Progenitor cell of endocrine pancreas (in vitro differentiated cells): ENCODE data around the gene CAMK1D. TPM values are rescaled to one million over a fixed set of nuclear protein-coding genes. Genes with fewer than 3 reads are reported as not detected.

ENCODE experiments used
- DNase-seq: peaks from one replicate; pipeline ENCODE4 v3.0.0; 2021; ENCODE audit warnings: low spot score; ENCODE audit not compliant: unreplicated experiment
- H3K27ac Mint-ChIP-seq: 2 replicates; pipeline ENCODE4 v1.8.0; 2021; ENCODE audit warnings: mild to moderate bottlenecking, moderate library complexity, mixed read lengths
- H3K27me3 Mint-ChIP-seq: 2 replicates; pipeline ENCODE4 v1.8.0; 2021; ENCODE audit warnings: mixed read lengths
- H3K36me3 Mint-ChIP-seq: 2 replicates; pipeline ENCODE4 v1.8.0; 2022; ENCODE audit warnings: mixed read lengths; ENCODE audit not compliant: insufficient read depth
- H3K4me1 Mint-ChIP-seq: 2 replicates; pipeline ENCODE4 v1.8.0; 2021; ENCODE audit warnings: low read depth, mixed read lengths
- H3K4me3 Mint-ChIP-seq: 2 replicates; pipeline ENCODE4 v1.8.0; 2021; ENCODE audit warnings: low read depth, mild to moderate bottlenecking, moderate library complexity, mixed read lengths
- H3K9me3 Mint-ChIP-seq: 2 replicates; pipeline ENCODE4 v1.8.0; 2021; ENCODE audit warnings: low read depth, mixed read lengths
- total RNA-seq: library from RNA; stranded (reverse); gene quantifications from 2 replicates; pipeline ENCODE4 v1.2.1, GENCODE V29; 2021
- TF ChIP-seq, protein P1 (sequence below): fragments of 200-600 bp; sonication (generic); IDR thresholded peaks from one replicate; pipeline ENCODE4 v1.5.0; 2021; ENCODE audit warnings: antibody characterized with exemption, mild to moderate bottlenecking; ENCODE audit not compliant: unreplicated experiment

CAMK1D gene
- total RNA-seq, 1 donor from 2014 or later = 10.8 TPM

DNA sequence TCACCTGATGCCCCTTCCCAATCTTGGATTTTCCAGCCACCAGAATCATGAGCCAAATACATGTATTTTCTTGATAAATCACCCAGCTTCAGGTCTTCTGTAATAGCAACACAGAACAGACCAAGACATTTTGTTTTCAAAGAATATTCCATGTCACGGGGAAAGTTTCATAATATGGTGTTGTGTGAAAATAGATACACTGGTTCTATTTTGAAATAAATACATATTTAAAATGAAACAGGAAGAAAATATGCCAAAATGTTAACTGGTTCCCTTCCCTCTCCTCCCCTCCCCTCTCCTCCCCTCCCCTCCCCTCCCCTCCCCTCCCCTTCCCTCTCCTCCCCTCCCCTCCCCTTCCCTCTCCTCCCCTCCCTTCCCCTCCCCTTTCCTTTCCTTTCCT is 30.3 kb upstream of the CAMK1D start:
- Mint-ChIP-seq H3K9me3 (no peaks in the 10 kb centered on the region), H3K27ac (no peak overlapping the region), H3K27me3 (peaks cover 4% of the 10 kb centered on the region), H3K36me3 (no peaks in the 10 kb centered on the region), H3K4me3 (no peak overlapping the region), H3K4me1 (no peaks in the 10 kb centered on the region)
- TF ChIP-seq, protein P1, sequence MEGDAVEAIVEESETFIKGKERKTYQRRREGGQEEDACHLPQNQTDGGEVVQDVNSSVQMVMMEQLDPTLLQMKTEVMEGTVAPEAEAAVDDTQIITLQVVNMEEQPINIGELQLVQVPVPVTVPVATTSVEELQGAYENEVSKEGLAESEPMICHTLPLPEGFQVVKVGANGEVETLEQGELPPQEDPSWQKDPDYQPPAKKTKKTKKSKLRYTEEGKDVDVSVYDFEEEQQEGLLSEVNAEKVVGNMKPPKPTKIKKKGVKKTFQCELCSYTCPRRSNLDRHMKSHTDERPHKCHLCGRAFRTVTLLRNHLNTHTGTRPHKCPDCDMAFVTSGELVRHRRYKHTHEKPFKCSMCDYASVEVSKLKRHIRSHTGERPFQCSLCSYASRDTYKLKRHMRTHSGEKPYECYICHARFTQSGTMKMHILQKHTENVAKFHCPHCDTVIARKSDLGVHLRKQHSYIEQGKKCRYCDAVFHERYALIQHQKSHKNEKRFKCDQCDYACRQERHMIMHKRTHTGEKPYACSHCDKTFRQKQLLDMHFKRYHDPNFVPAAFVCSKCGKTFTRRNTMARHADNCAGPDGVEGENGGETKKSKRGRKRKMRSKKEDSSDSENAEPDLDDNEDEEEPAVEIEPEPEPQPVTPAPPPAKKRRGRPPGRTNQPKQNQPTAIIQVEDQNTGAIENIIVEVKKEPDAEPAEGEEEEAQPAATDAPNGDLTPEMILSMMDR = no peak
- DNase-seq = no peak

DNA sequence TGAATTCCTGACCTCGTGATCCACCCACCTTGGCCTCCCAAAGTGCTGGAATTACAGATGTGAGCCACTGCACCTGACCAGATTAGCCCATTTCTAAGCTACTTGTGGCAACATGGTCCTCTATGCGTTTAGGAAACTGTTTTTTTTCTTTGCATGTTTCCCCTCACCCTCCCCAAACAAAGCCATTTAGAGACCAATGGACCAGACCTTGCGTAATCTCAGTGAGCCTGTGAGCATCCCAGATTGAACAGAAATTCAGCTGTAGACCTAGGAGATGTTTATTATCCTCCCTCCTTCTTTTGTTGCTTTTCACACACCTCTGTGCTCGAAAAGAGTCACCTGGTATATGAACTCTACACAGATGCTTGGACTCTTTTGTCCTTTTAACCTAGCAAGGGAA is 28.5 kb upstream of the CAMK1D start:
- TF ChIP-seq, protein P1 = no peak
- Mint-ChIP-seq H3K4me3 (no peak overlapping the region), H3K9me3 (no peaks in the 10 kb centered on the region), H3K27me3 (peaks cover 4% of the 10 kb centered on the region), H3K36me3 (no peaks in the 10 kb centered on the region), H3K27ac (no peak overlapping the region), H3K4me1 (no peaks in the 10 kb centered on the region)
- no peak for DNase-seq

- Mint-ChIP-seq H3K27ac (no peak overlapping the region), H3K4me1 (no peaks in the 10 kb centered on the region), H3K9me3 (no peaks in the 10 kb centered on the region), H3K4me3 (no peak overlapping the region), H3K36me3 (no peaks in the 10 kb centered on the region), H3K27me3 (peaks cover 4% of the 10 kb centered on the region)
- no peak for DNase-seq
- TF ChIP-seq, protein P1 = no peak
These were observed 27.7 kb upstream of the CAMK1D start for GRCh38 chr10:12321641-12322040.

GRCh38 chr10:12322583-12323131 is 26.7 kb upstream of the CAMK1D start:
- Mint-ChIP-seq H3K4me1 (no peaks in the 10 kb centered on the region), H3K36me3 (no peaks in the 10 kb centered on the region), H3K27ac (no peak overlapping the region), H3K9me3 (no peaks in the 10 kb centered on the region), H3K27me3 (peaks cover 4% of the 10 kb centered on the region), H3K4me3 (no peak overlapping the region)
- TF ChIP-seq, protein P1 = no peak
- DNase-seq = no peak

DNA sequence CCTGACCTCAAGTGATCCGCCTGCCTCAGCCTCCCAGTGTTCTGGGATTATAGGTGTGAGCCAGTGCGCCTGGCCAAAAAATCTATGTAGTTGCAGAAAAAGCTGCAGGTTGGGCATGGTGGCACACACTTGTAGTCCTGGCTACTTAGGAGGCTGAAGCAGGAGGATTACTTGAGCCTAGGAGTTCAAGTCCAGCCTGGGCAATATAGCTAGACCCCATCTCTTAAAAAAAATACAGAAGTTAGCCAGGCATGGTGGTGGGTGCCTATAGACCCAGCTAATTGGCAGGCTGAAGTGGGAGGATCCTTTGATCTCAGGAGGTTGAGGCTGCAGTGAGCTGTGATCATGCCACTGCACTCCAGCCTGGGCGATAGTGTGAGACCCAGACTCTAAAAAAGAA is 24.8 kb upstream of the CAMK1D start:
- TF ChIP-seq, protein P1 = no peak
- H3K36me3 Mint-ChIP-seq = no peaks in the 10 kb centered on the region
- H3K27me3 Mint-ChIP-seq = peaks cover 4% of the 10 kb centered on the region
- no peaks in the 10 kb centered on the region for H3K9me3 Mint-ChIP-seq
- DNase-seq = no peak
- H3K4me1 Mint-ChIP-seq = no peaks in the 10 kb centered on the region
- no peak overlapping the region for H3K4me3 Mint-ChIP-seq
- H3K27ac Mint-ChIP-seq = no peak overlapping the region
